Stimulated activated effector memory CD8-positive, alpha-beta T cell treated with anti-CD3 and anti-CD28 coated beads, Interleukin-12 subunit alpha, Interleukin-12 subunit beta, amount 100 ng/mL, for 72 hours (primary cell): Measurements from ENCODE around the gene SMG9.

Source experiments
- ATAC-seq: fragments of 150-1000 bp; cut with Tn5 transposase; 2 replicates; pipeline ENCODE4 v1.10.0; 2021
- DNase-seq, 2 donors: peaks; one replicate each; pipeline ENCODE4 v3.0.0; 2021 to 2022; ENCODE audit warnings: low spot score in 2 of 2
- H3K27ac Mint-ChIP-seq: one replicate; pipeline ENCODE4 v1.8.0; 2022; ENCODE audit warnings: mild to moderate bottlenecking, mixed read lengths
- H3K36me3 Mint-ChIP-seq: one replicate; pipeline ENCODE4 v1.8.0; 2022; ENCODE audit warnings: mild to moderate bottlenecking, mixed read lengths
- H3K4me1 Mint-ChIP-seq: one replicate; pipeline ENCODE4 v1.8.0; 2022; ENCODE audit warnings: mixed read lengths
- H3K4me3 Mint-ChIP-seq: one replicate; pipeline ENCODE4 v1.8.0; 2022; ENCODE audit warnings: mild to moderate bottlenecking, mixed read lengths
- H3K9me3 Mint-ChIP-seq: one replicate; pipeline ENCODE4 v1.8.0; 2022; ENCODE audit warnings: mixed read lengths

The SMG9 gene

DNA sequence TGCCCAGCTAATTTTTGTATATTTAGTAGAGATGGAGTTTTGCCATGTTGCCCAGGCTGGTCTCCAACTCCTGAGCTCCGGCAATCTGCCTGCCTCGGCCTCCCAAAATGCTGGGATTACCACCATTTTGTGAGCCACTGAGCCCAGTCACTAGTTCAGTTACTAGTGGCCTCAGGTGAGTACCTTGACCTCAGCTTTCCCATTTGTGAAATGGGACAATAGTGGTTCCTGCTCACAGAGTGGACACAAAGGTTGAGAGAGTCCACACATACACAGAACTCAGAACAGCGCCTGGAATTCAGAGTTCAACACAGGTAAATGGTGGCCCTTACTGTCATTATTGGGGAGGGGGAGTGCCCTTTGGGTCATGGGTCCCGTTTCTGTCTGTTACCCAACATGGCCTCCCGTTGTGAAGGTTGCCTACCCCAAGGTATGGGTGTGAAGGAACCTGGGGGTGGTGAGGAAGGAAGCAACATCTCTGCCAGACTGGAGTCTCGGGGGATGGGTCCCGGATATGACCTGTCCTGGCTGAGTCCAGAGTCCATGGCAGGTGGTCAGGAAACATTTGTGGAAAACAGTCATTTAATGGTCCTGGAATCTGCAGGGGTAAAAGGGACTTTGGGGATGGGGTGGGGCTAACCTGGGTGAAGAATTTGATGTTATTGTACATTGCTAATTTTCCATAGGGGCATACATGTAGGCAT is 50.6 kb downstream of the SMG9 start:
- no peaks in the 10 kb centered on the region for H3K36me3 Mint-ChIP-seq
- no peak overlapping the region for H3K27ac Mint-ChIP-seq
- H3K4me3 Mint-ChIP-seq, result no peak overlapping the region
- no peak for DNase-seq
- peaks cover 22% of the 10 kb centered on the region for H3K4me1 Mint-ChIP-seq
- H3K9me3 Mint-ChIP-seq, result peaks cover 4% of the 10 kb centered on the region
- no peak for ATAC-seq

DNA sequence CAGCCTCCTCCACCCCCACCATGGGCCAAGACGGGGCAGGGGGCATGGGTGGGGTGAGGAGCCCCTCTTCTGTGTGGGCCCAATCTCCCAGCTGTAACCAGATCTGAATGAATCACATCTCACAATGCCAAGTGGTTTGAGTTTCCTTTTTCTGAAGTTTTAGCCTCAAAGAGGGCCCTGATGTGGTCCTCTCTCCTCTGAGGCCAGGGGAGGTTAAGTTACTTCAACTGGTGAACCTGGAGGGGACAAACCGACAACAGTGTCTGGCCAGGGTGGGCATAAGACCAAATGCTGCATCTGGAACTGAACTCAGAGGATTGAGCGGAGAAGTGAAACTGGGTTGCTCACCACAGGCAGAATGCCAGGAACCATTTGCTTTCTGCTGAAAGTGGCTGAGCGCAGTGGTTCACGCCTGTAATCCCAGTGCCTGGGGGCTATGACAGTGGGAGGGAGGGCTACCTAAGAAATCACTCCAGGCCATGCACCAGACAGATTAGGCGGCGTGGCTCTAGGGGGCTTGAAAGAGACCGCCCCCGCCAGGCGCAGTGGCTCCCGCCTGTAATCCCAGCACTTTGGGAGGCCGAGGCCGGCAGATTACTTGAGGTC is 54.3 kb downstream of the SMG9 start:
- H3K4me1 Mint-ChIP-seq, result peaks cover 22% of the 10 kb centered on the region
- H3K4me3 Mint-ChIP-seq, result peak overlapping the region; percentile 62
- no peaks in the 10 kb centered on the region for H3K36me3 Mint-ChIP-seq
- no peak for DNase-seq
- no peak for ATAC-seq
- peak overlapping the region; percentile 96 for H3K27ac Mint-ChIP-seq
- peaks cover 3% of the 10 kb centered on the region for H3K9me3 Mint-ChIP-seq

DNA sequence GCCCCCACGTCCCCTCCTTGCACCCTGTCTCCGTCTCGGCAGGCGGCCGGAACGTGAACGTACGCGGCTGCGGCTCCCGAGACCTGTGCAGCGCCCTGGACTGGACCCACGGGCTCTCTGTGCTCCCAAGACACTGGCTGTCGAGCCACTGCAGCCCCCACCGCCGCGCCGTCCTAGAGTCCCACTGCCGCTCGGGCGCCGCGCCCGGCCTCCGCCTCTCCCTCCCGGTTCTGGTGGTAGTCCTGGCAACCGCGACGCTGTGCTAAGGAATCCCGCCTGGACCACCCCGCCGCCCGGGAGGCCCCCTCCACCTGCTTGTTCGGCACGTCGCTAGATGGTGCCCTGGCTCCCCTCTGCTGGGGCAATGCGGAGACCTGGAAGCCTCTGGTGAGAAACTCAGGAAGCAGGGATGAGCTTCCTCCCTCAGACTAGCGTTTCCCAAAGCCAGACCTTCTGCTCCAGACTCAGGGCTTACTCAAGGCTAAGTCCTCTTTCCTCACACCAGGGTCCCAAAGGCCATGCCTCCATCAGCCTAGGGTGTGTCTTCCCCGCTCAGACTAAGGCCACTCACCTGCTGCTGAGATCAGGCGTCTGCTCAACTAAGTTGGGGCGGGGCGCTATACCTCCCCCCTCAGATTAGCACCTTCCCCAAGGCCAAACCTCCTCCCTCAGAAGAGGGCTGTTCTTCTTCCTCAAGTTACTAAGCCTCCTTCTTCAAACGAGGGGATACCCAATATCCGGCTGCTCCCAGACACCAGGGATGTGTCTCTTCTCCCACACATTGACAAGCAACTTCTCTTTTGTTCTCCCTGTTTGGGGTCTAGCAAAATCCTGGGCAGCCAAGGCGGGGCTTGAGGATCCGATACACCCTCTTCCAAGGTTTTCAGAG is 55.0 kb downstream of the SMG9 start:
- Mint-ChIP-seq H3K9me3 (peaks cover 6% of the 10 kb centered on the region), H3K4me3 (peak overlapping the region; percentile 62), H3K4me1 (peaks cover 22% of the 10 kb centered on the region), H3K27ac (peak overlapping the region; percentile 96), H3K36me3 (no peaks in the 10 kb centered on the region)
- no peak for DNase-seq
- ATAC-seq, result no peak

DNA sequence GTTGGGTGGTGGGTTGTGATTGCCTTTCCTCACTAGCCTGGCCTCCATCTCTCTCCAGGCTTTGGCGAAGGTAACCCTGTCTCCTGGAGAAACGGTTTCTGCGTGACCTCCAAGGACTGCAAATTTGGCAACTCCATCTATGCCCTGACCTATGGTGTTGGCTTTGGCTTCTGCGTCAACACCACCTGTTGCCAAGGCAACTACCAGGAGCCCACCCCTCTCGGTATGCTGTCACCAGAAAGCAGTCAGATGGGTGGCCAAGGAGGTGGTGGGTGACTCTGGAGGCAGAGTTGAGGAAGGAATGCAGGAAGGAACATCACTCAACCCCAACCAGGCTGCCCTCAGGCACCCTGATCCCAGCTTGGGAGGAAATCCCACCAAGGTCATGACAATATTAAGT is 57.5 kb downstream of the SMG9 start:
- H3K4me1 Mint-ChIP-seq, result peaks cover 22% of the 10 kb centered on the region
- peaks cover 9% of the 10 kb centered on the region for H3K9me3 Mint-ChIP-seq
- H3K27ac Mint-ChIP-seq, result no peak overlapping the region
- ATAC-seq, result no peak
- no peak overlapping the region for H3K4me3 Mint-ChIP-seq
- DNase-seq, result no peak
- no peaks in the 10 kb centered on the region for H3K36me3 Mint-ChIP-seq

DNA sequence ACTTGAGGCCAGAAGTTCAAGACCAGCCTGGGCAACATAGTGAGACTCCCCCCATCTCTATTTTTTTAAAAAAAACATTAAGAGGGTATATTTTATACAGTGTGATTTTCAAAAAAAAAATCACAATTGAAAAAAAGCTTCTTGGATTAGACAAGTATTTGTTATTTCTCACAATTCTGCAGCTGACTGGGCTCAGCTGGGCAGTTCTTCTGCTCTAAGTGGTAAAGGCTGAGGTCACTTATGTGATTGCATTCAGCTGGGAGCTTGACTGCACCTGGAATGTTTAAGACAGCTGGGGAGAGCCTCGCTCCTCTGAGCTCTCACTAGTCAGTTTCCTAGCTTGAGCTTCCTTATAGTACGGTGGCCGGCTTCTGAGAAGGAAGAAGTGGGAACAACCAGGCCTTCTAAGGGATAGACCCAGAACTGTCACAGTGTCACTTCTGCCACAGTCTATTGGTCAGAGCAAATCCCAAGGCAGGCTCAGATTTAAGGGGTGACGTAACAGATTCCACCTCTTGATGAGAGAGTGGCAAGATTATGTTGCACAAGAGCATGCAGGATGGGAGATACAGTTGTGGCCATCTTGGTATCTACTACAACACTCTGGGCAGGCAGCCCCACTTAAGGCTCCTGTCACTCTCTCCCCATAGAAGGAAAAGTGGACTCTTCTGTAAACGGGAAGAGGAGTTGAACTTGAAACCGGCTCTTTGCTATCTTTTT is 58.6 kb downstream of the SMG9 start:
- ATAC-seq (no peak), DNase-seq (no peak)
- Mint-ChIP-seq H3K4me1 (peaks cover 16% of the 10 kb centered on the region), H3K27ac (no peak overlapping the region), H3K9me3 (peaks cover 7% of the 10 kb centered on the region), H3K36me3 (no peaks in the 10 kb centered on the region), H3K4me3 (no peak overlapping the region)

DNA sequence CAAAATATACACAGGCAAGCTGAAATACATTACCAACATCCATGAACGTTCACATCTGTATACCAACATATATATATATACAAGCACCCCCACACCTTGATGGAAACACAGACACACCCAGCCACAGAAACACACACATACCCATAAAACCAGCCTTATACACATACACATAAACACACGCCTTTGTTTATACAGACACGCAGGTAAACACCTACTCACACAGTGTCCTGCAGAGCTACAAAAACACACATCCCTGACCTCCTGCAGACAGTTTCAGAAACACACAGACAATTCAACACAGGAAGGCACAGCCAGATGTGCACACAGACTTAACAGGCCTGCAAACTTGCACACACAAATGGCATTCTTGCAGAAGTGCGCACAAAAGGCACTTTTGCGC is 60.2 kb downstream of the SMG9 start:
- H3K9me3 Mint-ChIP-seq, result peaks cover 7% of the 10 kb centered on the region
- no peak overlapping the region for H3K4me3 Mint-ChIP-seq
- ATAC-seq (no peak), DNase-seq (no peak)
- peaks cover under 1% of the 10 kb centered on the region for H3K4me1 Mint-ChIP-seq
- no peaks in the 10 kb centered on the region for H3K36me3 Mint-ChIP-seq
- H3K27ac Mint-ChIP-seq, result no peak overlapping the region

DNA sequence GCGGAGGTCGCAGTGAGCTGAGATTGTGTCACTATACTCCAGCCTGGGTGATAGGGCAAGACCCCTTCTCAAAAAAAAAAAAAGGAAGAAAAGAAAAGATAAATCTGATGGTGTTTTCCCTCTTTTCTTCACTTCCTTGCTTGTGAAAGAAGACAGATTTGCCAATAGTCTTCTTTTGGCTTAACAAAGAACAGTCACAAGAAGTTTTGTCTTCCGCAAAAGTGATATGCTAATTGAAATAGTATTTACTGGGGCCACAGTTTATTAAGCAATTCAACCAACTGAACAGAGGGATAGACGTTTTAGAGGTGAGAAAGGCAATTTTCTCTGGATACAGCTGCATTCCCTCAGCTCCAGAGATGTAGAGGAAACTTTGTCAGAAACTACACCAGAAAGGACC is 61.9 kb downstream of the SMG9 start:
- Mint-ChIP-seq H3K27ac (no peak overlapping the region), H3K36me3 (no peaks in the 10 kb centered on the region), H3K9me3 (peaks cover 7% of the 10 kb centered on the region), H3K4me3 (no peak overlapping the region), H3K4me1 (no peaks in the 10 kb centered on the region)
- no peak for ATAC-seq
- no peak for DNase-seq

DNA sequence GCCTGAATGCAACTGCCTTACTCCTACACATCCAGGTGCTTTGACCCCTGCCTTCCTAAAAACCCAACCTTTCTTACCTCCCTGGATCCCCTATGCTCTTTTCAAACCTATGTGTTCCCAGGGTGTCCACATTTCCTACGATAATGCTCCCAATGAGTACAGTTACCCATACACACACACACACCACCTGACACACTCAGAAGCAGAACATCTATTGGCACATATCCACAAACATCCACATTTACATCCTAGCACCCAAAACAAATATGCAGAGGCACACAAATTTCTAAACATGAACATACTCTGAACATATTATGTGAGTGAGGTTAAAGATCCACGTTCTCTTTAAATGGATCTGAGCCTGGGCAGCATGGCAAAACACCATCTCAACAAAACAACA is 62.4 kb downstream of the SMG9 start:
- peaks cover 7% of the 10 kb centered on the region for H3K9me3 Mint-ChIP-seq
- no peak overlapping the region for H3K27ac Mint-ChIP-seq
- no peaks in the 10 kb centered on the region for H3K36me3 Mint-ChIP-seq
- ATAC-seq (no peak), DNase-seq (no peak)
- H3K4me1 Mint-ChIP-seq, result no peaks in the 10 kb centered on the region
- H3K4me3 Mint-ChIP-seq, result no peak overlapping the region

DNA sequence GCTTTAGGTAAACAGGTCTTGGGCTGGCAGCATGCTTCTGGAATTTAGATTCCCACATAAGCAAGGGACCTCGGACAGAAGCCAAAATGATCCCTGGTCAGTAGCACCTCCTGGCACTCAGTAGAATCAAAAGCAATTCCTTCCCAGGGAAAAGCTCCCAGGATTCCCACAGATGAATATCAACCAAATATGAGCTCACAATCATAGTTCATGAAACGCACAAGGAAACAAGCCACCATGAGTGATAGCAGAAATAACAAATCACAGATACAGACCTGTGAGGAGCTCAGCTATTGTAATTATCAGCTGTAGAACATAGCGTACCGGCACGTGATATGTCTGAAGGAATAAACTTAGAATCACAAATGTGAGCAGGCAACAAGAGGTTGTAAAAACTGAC is 63.0 kb downstream of the SMG9 start:
- DNase-seq (no peak), ATAC-seq (no peak)
- Mint-ChIP-seq H3K27ac (no peak overlapping the region), H3K4me3 (no peak overlapping the region), H3K9me3 (peaks cover 7% of the 10 kb centered on the region), H3K4me1 (no peaks in the 10 kb centered on the region), H3K36me3 (no peaks in the 10 kb centered on the region)

DNA sequence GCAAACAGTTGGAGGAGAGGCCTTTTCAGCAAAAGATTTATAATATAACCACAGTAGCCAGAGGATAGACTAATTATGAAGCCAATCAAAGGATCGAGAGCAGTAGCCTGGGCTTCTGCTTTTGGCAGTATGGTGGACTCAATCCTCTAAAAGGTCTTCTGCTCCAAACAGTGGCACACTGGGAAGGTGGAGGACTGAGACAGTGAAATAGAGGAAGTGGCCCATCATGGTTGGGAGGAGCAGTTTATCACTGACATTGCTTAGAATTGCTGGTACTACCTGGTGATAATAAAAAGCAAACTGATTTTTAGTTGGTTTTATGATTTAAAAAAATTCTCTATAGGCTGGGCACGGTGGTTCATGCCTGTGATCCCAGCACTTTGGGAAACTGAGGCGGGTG is 63.9 kb downstream of the SMG9 start:
- no peak for DNase-seq
- no peak overlapping the region for H3K4me3 Mint-ChIP-seq
- no peak for ATAC-seq
- H3K9me3 Mint-ChIP-seq, result peaks cover 7% of the 10 kb centered on the region
- H3K27ac Mint-ChIP-seq, result no peak overlapping the region
- H3K4me1 Mint-ChIP-seq, result no peaks in the 10 kb centered on the region
- no peaks in the 10 kb centered on the region for H3K36me3 Mint-ChIP-seq

DNA sequence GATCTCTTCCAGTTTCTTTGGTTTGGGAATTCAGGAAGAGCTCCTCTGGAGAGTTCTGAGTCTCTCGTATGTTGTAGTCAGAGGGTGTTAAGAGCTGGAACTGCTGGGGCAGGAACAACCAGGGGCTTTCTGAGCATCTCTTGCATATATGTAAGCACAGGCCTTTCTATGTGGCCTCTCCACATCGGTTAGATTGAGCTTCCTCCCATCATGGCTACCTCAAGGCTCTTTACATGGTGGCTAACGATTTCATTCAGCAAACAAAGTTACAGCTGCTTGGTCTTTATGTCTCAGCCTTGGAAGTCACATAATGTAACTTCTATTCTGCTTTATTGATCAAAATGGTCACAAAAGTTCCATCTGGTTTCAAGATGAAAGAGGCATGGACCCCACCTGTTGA is 64.3 kb downstream of the SMG9 start:
- no peaks in the 10 kb centered on the region for H3K4me1 Mint-ChIP-seq
- no peaks in the 10 kb centered on the region for H3K36me3 Mint-ChIP-seq
- no peak overlapping the region for H3K4me3 Mint-ChIP-seq
- DNase-seq (no peak), ATAC-seq (no peak)
- no peak overlapping the region for H3K27ac Mint-ChIP-seq
- H3K9me3 Mint-ChIP-seq, result peaks cover 7% of the 10 kb centered on the region

DNA sequence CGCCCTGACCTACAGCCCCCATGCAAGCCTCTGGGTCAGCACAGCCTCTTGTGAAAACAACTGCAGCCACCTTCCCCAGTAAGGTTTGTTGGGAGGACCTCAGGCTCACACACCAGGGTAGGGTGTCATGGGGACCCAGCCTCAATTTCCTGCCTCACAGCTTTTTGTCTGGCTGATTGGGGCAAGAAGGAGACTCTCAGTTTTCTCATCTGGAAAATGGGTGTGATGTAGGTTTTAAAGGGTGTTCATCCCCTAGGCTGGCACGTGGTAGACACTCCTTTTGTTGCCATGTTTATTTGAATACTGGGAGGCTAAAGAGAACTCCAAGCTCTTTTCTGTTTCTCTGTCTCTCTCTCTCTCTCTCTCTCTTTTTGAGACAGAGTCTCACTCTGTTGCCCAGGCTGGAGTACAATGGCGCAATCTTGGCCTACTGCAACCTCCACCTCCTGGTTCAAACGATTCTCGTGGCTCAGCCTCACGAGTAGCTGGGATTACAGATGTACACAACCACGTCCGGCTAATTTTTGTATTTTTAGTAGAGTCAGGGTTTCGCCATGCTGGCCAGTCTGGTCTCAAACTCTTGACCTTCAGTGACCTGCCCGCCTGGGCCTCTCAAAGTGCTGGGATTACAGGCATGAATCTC is 66.6 kb downstream of the SMG9 start:
- no peaks in the 10 kb centered on the region for H3K36me3 Mint-ChIP-seq
- no peak overlapping the region for H3K4me3 Mint-ChIP-seq
- no peak overlapping the region for H3K27ac Mint-ChIP-seq
- no peaks in the 10 kb centered on the region for H3K4me1 Mint-ChIP-seq
- DNase-seq (no peak), ATAC-seq (no peak)
- peaks cover 4% of the 10 kb centered on the region for H3K9me3 Mint-ChIP-seq

DNA sequence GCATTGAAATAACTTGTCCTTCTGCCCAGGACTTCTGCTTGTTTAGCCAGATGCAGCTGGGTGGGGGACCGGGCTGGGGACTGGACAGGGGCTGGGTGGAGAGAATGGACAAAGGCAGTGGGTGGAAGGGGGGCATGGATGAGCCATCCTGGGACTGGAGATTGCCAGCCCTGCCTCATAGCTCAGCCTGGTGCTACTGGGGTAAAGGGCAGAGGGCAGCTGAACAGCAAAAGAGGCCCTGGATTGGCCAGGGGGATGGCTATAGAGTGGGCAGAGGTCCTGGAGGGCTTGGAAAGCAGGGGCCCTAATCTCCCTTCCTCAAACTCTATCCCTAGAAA is 67.1 kb downstream of the SMG9 start:
- H3K4me3 Mint-ChIP-seq, result no peak overlapping the region
- no peak for ATAC-seq
- no peak overlapping the region for H3K27ac Mint-ChIP-seq

DNA sequence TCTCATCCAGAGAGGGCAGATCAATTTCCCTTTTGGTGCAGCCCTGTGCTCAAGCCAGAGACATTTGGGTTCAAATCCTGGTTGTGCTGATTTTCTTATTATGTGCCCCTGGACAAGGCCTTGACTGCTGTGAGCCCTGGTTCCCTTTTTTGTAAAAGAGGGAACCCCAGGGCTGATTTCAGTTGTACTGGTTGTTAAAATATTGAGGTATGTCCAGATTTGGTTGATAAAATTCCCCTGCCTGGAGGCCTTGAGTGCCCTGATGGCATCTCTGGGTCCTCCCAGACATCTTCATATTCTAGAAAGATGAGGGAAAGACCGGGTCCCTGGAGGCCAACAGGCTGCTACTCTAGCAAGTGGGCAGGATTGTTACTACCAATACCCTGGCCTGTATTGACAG is 70.4 kb downstream of the SMG9 start:
- Mint-ChIP-seq H3K9me3 (no peaks in the 10 kb centered on the region), H3K4me3 (no peak overlapping the region), H3K36me3 (no peaks in the 10 kb centered on the region), H3K4me1 (no peaks in the 10 kb centered on the region), H3K27ac (no peak overlapping the region)
- ATAC-seq (no peak), DNase-seq (no peak)

More for the DNA sequence above, 67.1 kb downstream of the SMG9 start:
- H3K9me3 Mint-ChIP-seq, result peaks cover 4% of the 10 kb centered on the region
- H3K4me1 Mint-ChIP-seq, result no peaks in the 10 kb centered on the region
- no peak for DNase-seq
- H3K36me3 Mint-ChIP-seq, result no peaks in the 10 kb centered on the region

DNA sequence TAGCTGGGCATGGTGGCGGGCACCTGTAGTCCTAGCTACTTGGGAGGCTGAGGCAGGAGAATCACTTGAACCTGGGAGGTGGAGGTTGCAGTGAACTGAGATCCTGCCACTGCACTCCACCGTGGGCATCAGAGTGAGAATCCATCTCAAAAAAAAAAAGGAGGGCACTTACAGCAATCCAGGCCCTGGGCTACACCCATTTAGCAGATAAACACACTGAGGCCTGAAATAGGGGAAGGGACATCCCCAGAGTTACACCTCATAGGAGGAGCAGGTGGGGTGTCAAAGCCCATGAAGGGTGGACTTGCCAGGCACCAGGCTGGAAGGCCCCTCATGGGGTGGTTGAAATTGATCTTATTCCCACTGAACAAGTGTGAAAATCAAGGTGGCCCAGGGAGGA is 70.9 kb downstream of the SMG9 start:
- DNase-seq (no peak), ATAC-seq (no peak)
- Mint-ChIP-seq H3K9me3 (no peaks in the 10 kb centered on the region), H3K4me3 (no peak overlapping the region), H3K27ac (no peak overlapping the region), H3K4me1 (no peaks in the 10 kb centered on the region), H3K36me3 (no peaks in the 10 kb centered on the region)
